GM23338 (cell line): ENCODE results near the gene IL1B.

Source experiments
- CREB1 ChIP-seq: fragments of 250-450 bp; sonication (Bioruptor Pico); IDR thresholded peaks from 2 replicates; pipeline ENCODE4 v1.5.0; 2020; ENCODE audit warnings: low read depth, mild to moderate bottlenecking, moderate library complexity
- CTCF ChIP-seq, 2 experiments: fragments of 200-600 bp in 1 of 2; sonication (generic) in 1 of 2; conservative IDR thresholded peaks; 2 replicates each; pipeline versions ENCODE4 v1.5.1 to v1.6.1; 2016 to 2017; ENCODE audit warnings: antibody characterized with exemption in 2 of 2, low read depth in 2 of 2, mild to moderate bottlenecking in 2 of 2, moderate library complexity in 1 of 2
- EZH2 ChIP-seq: fragments of 200-600 bp; sonication (generic); IDR thresholded peaks from one replicate; pipeline ENCODE4 v1.8.0; 2017; ENCODE audit warnings: antibody characterized with exemption, mild to moderate bottlenecking, low read depth; ENCODE audit not compliant: unreplicated experiment
- EZH2phosphoT487 ChIP-seq: fragments of 200-600 bp; sonication (generic); IDR thresholded peaks from one replicate; pipeline ENCODE4 v1.8.1; 2018; ENCODE audit warnings: antibody characterized with exemption; ENCODE audit not compliant: unreplicated experiment
- POLR2AphosphoS5 ChIP-seq: IDR thresholded peaks from 2 replicates; pipeline ENCODE4 v1.6.1; 2016; ENCODE audit warnings: antibody characterized with exemption, low read depth
- STAT1 ChIP-seq: IDR thresholded peaks from one replicate; pipeline ENCODE4 v1.6.1; 2016; ENCODE audit warnings: antibody characterized with exemption; ENCODE audit not compliant: unreplicated experiment
- ZNF114 ChIP-seq: fragments of 250-450 bp; sonication (Bioruptor Pico); IDR thresholded peaks from 2 replicates; pipeline ENCODE4 v1.5.0; 2020; ENCODE audit warnings: mild to moderate bottlenecking, moderate library complexity

- TF ChIP-seq CTCF (conservative IDR thresholded peaks at IDR 0.05; ENCODE audit: low read depth in 2 of 2) = no peak
- no peak for TF ChIP-seq CREB1 (CRISPR knock-in tag)
- no peak for TF ChIP-seq STAT1
- TF ChIP-seq EZH2 = no peak
- no peak for TF ChIP-seq EZH2phosphoT487
- no peak for TF ChIP-seq ZNF114 (CRISPR knock-in tag)
- no peak for TF ChIP-seq POLR2AphosphoS5
These were observed 930 bp downstream of the IL1B start for GRCh38 chr2:112835536-112836162.
